GM12873 (cell line): ENCODE data around the gene SLC38A1.

Source experiments
- CTCF ChIP-seq: IDR thresholded peaks from 2 replicates; pipeline ENCODE4 v1.5.1; 2012; ENCODE audit warnings: low read depth, mild to moderate bottlenecking, moderate library complexity, low read length, control low read depth; ENCODE audit not compliant: insufficient read depth; ENCODE audit errors: missing control alignments

The SLC38A1 gene

GRCh38 chr12:46223047-46223446 lies 45.8 kb downstream of the SLC38A1 start:
- no peak for TF ChIP-seq CTCF

- no peak for TF ChIP-seq CTCF
These were observed 46.2 kb downstream of the SLC38A1 start for GRCh38 chr12:46222636-46223035.

- no peak for TF ChIP-seq CTCF
These were observed 47.4 kb downstream of the SLC38A1 start for GRCh38 chr12:46221255-46222128.

GRCh38 chr12:46219877-46220655 lies 48.8 kb downstream of the SLC38A1 start:
- TF ChIP-seq CTCF = no peak

GRCh38 chr12:46219132-46219876 lies 49.5 kb downstream of the SLC38A1 start:
- TF ChIP-seq CTCF = no peak

- no peak for TF ChIP-seq CTCF
These were observed 50.3 kb downstream of the SLC38A1 start for GRCh38 chr12:46218322-46219095.
